ENCODE measurements around the gene ASGR1. TPM values are rescaled to one million over a fixed set of nuclear protein-coding genes. Genes with fewer than 3 reads are reported as not detected.
"Not testable (repeated sequence)": the region's sequence is repeated elsewhere in the genome, so short reads cannot be mapped to it uniquely, and the experiment has no call there.

Gene ASGR1
- total RNA-seq, 1 donor from 2014 or later, result 29.0 TPM

DNA sequence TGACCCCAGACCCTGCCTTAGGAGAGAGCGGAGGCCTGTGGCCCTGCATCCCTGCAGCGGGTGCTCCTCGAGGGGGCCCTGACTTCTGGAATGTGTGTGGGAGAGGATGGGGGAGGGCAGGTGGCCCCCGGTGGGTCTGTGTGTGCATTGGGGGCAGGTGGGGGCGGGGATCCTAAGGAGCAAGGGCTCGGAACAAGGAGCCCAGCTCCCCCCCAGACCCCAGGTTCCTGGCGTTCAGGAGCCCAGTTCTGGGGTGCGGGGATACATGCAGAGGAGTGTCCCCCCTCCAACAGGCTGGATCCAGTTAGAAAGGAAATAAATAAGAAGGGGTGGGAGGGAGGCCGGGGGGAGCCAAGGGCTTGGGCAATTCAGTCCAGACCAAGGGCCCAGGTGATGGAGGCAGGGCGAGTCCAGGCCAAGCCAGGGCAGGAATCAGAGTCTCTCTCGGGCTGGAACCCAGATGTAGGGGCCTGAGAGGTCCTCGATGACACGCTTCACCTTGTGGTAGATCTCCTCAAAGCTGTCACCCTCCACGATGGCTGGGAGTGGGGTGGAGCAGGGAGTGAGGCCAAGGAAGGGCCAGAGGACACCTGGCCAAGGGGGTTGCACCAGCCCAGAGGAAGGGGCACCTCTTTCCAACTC lies 11.2 kb upstream of the ASGR1 start:
- H3K4me3 Mint-ChIP-seq (ENCODE audit: unreplicated experiment), result peak overlapping the region; percentile 30
- DNase-seq, result no peak

DNA sequence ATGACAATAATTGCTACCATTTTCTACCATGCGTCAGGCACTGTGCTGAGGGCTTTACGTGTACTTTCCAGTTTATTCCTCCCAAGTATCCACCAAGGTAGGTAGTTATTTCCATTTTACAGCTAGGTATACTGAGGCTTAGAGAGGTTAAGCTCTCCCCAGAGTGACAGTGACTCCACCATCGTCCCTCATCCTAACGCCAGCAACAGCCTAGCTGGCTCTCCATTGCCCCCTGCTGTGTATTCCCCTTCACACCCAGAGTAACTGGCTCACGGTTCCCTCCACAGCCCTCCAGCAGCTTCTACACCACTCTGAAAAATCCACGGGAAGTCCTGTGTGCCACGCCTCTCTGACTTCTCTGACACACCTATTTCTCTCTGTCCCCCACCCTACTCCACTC lies 7.1 kb upstream of the ASGR1 start:
- Mint-ChIP-seq H3K27me3 (ENCODE audit: unreplicated experiment) (peaks cover 3% of the 10 kb centered on the region), H3K4me1 (ENCODE audit: low read depth, unreplicated experiment) (peaks cover 9% of the 10 kb centered on the region), H3K36me3 (ENCODE audit: unreplicated experiment) (no peaks in the 10 kb centered on the region), H3K4me3 (ENCODE audit: unreplicated experiment) (no peak overlapping the region), H3K27ac (ENCODE audit: unreplicated experiment) (no peak overlapping the region), H3K9me3 (ENCODE audit: unreplicated experiment) (peaks cover 4% of the 10 kb centered on the region)
- no peak for DNase-seq
- TF ChIP-seq, protein P1, sequence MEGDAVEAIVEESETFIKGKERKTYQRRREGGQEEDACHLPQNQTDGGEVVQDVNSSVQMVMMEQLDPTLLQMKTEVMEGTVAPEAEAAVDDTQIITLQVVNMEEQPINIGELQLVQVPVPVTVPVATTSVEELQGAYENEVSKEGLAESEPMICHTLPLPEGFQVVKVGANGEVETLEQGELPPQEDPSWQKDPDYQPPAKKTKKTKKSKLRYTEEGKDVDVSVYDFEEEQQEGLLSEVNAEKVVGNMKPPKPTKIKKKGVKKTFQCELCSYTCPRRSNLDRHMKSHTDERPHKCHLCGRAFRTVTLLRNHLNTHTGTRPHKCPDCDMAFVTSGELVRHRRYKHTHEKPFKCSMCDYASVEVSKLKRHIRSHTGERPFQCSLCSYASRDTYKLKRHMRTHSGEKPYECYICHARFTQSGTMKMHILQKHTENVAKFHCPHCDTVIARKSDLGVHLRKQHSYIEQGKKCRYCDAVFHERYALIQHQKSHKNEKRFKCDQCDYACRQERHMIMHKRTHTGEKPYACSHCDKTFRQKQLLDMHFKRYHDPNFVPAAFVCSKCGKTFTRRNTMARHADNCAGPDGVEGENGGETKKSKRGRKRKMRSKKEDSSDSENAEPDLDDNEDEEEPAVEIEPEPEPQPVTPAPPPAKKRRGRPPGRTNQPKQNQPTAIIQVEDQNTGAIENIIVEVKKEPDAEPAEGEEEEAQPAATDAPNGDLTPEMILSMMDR (IDR thresholded peaks at IDR 0.05; ENCODE audit: partially characterized antibody, unreplicated experiment), result no peak

More for the DNA sequence above, 11.2 kb upstream of the ASGR1 start:
- TF ChIP-seq, protein P1 (IDR thresholded peaks at IDR 0.05; ENCODE audit: partially characterized antibody, unreplicated experiment), result no peak
- H3K36me3 Mint-ChIP-seq (ENCODE audit: unreplicated experiment), result no peaks in the 10 kb centered on the region
- peaks cover 10% of the 10 kb centered on the region for H3K9me3 Mint-ChIP-seq (ENCODE audit: unreplicated experiment)
- H3K4me1 Mint-ChIP-seq (ENCODE audit: low read depth, unreplicated experiment), result peaks cover 31% of the 10 kb centered on the region
- H3K27ac Mint-ChIP-seq (ENCODE audit: unreplicated experiment), result peak overlapping the region; percentile 59
- peaks cover 15% of the 10 kb centered on the region for H3K27me3 Mint-ChIP-seq (ENCODE audit: unreplicated experiment)

DNA sequence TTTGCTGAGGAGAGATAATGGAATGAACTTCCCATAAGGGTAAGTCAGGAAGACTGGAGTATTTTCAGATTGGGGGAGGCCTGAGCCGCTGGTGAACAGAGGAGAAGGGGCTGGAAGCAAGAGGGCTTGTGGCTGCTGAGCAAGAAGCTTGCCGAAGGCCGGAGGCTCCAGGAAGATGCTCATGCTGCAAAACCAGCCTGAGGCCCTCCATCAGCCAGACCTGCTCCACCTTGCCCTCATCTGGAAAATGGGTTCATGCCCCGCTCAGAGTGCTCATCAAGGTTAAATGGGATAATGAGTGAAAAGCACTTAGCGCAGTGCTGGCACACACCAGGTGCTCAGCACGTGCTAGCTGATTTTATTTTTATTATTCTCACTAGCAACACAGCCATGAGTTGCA lies 5.5 kb upstream of the ASGR1 start:
- H3K27ac Mint-ChIP-seq (ENCODE audit: unreplicated experiment), result no peak overlapping the region
- H3K27me3 Mint-ChIP-seq (ENCODE audit: unreplicated experiment), result peaks cover 3% of the 10 kb centered on the region
- H3K4me1 Mint-ChIP-seq (ENCODE audit: low read depth, unreplicated experiment), result peaks cover 8% of the 10 kb centered on the region
- H3K9me3 Mint-ChIP-seq (ENCODE audit: unreplicated experiment), result peaks cover 2% of the 10 kb centered on the region
- no peak overlapping the region for H3K4me3 Mint-ChIP-seq (ENCODE audit: unreplicated experiment)
- no peak for DNase-seq
- TF ChIP-seq, protein P1 (IDR thresholded peaks at IDR 0.05; ENCODE audit: partially characterized antibody, unreplicated experiment), result no peak
- H3K36me3 Mint-ChIP-seq (ENCODE audit: unreplicated experiment), result no peaks in the 10 kb centered on the region

DNA sequence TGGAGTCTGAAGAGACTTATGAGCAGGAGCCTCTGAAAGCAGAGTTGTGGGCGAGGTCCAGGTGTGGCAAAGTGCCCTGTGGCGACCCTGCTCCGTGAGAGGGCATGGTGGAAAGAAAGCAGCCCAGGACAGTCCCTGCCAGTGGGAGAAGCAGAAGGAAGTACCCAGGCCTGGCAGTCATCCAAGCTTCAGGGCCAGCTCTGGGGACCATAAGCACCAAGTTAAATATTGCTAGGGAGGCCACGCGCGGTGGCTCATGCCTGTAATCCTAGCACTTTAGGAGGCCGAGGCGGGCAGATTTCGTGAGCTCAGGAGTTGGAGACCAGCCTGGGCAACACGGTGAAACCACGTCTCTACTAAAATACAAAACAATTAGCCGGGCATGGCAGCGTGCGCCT lies 4.9 kb upstream of the ASGR1 start:
- no peak overlapping the region for H3K4me3 Mint-ChIP-seq (ENCODE audit: unreplicated experiment)
- no peak overlapping the region for H3K27ac Mint-ChIP-seq (ENCODE audit: unreplicated experiment)
- peaks cover 5% of the 10 kb centered on the region for H3K4me1 Mint-ChIP-seq (ENCODE audit: low read depth, unreplicated experiment)
- DNase-seq, result no peak
- H3K36me3 Mint-ChIP-seq (ENCODE audit: unreplicated experiment), result no peaks in the 10 kb centered on the region
- TF ChIP-seq, protein P1 (IDR thresholded peaks at IDR 0.05; ENCODE audit: partially characterized antibody, unreplicated experiment), result no peak
- H3K9me3 Mint-ChIP-seq (ENCODE audit: unreplicated experiment), result peaks cover 2% of the 10 kb centered on the region
- H3K27me3 Mint-ChIP-seq (ENCODE audit: unreplicated experiment), result peaks cover 3% of the 10 kb centered on the region

DNA sequence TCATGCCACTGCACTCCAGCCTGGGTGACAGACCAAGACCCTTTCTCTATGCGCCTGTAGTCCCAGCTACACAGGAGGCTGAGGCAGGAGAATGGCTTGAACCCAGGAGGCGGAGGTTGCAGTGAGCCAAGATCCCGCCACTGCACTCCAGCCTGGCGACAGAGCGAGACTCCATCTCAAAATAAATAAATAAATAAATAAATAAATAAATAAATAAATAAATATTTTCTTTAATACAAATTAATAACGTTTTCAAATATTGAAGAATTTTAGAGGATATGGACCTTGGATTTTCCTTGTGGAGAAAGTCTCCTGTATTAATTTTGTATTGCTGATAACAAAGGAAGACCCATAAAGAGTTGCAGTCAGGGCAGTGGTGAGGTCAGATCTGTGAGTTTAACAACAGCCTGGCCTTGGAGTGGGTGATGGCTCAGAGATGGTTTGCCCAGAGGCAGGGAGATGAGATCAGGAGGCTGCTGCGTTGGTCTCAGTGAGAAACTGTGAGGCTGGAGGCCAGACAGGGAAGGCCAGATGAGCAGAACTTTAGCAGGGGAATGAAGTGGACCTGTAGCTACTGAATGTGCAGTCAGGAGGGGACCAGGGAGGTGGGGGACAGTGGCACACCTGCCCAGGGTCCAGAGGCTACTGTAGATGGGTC lies 4.4 kb upstream of the ASGR1 start:
- Mint-ChIP-seq H3K4me1 (ENCODE audit: low read depth, unreplicated experiment) (peaks cover 5% of the 10 kb centered on the region), H3K4me3 (ENCODE audit: unreplicated experiment) (peak overlapping the region; percentile 59), H3K36me3 (ENCODE audit: unreplicated experiment) (no peaks in the 10 kb centered on the region), H3K27ac (ENCODE audit: unreplicated experiment) (peak overlapping the region; percentile 88), H3K27me3 (ENCODE audit: unreplicated experiment) (peaks cover 3% of the 10 kb centered on the region), H3K9me3 (ENCODE audit: unreplicated experiment) (peaks cover 2% of the 10 kb centered on the region)
- TF ChIP-seq, protein P1 (IDR thresholded peaks at IDR 0.05; ENCODE audit: partially characterized antibody, unreplicated experiment), result no peak
- no peak for DNase-seq

DNA sequence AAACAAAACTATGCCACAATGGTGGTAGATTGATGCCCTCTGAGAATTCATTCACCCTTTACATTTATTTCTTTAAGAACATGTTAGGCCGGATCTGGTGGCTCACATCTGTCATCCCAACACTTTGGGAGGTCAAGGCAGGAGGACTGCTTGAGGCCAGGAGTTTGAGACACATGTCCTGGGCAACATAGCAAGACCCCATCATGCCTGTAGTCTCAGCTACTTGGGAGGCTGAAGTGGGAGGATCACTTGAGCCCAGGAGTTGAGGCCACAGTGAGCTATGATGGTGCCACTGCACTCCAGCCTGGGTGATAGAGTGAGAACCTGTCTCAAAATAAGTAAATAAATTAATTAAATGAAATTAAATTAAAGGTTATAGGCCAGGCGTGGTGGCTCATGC lies 2.9 kb upstream of the ASGR1 start:
- not testable (repeated sequence) for DNase-seq; H3K4me3 Mint-ChIP-seq (ENCODE audit: unreplicated experiment); H3K36me3 Mint-ChIP-seq (ENCODE audit: unreplicated experiment); H3K27ac Mint-ChIP-seq (ENCODE audit: unreplicated experiment); H3K9me3 Mint-ChIP-seq (ENCODE audit: unreplicated experiment)
- Mint-ChIP-seq H3K4me1 (ENCODE audit: low read depth, unreplicated experiment) (peaks cover 11% of the 10 kb centered on the region), H3K27me3 (ENCODE audit: unreplicated experiment) (peaks cover 11% of the 10 kb centered on the region)
